ENCODE results near the gene KIF1B.
A peak's percentile ranks its signal among the peaks of the same experiment; 100 is the strongest.
"Not testable (repeated sequence)": the region's sequence is repeated elsewhere in the genome, so short reads cannot be mapped to it uniquely, and the experiment has no call there.

Gene KIF1B

GRCh38 chr1:10210841-10211804 lies 753 bp downstream of the KIF1B start:
- H3K4me3 ChIP-seq (ENCODE audit: low read length) = peak overlapping the region; percentile 95
- TF ChIP-seq ZNF274 (IDR thresholded peaks at IDR 0.05; ENCODE audit: low read depth, low read length) = no peak

GRCh38 chr1:10211805-10212410 lies 1.5 kb downstream of the KIF1B start:
- TF ChIP-seq ZNF274 (IDR thresholded peaks at IDR 0.05; ENCODE audit: low read depth, low read length) = no peak
- peak overlapping the region; percentile 95 for H3K4me3 ChIP-seq (ENCODE audit: low read length)

- no peak for TF ChIP-seq ZNF274 (IDR thresholded peaks at IDR 0.05; ENCODE audit: low read depth, low read length)
- H3K4me3 ChIP-seq (ENCODE audit: low read length) = no peak overlapping the region; the same call in 1 of the 2 replicates
Observed at GRCh38 chr1:10212476-10212875, 2.1 kb downstream of the KIF1B start.

- TF ChIP-seq ZNF274 (IDR thresholded peaks at IDR 0.05; ENCODE audit: low read depth, low read length) = no peak
- no peak overlapping the region for H3K4me3 ChIP-seq (ENCODE audit: low read length)
Observed at GRCh38 chr1:10213186-10213705, 2.9 kb downstream of the KIF1B start.

GRCh38 chr1:10216090-10216749 lies 5.8 kb downstream of the KIF1B start:
- 0 out of 2 replicates have a peak overlapping the region, but pooled peaks have one; percentile 2 for H3K4me3 ChIP-seq (ENCODE audit: low read length)
- no peak for TF ChIP-seq ZNF274 (IDR thresholded peaks at IDR 0.05; ENCODE audit: low read depth, low read length)

GRCh38 chr1:10217748-10218441 lies 7.5 kb downstream of the KIF1B start:
- no peak overlapping the region for H3K4me3 ChIP-seq (ENCODE audit: low read length)
- TF ChIP-seq ZNF274 (IDR thresholded peaks at IDR 0.05; ENCODE audit: low read depth, low read length) = no peak

GRCh38 chr1:10220200-10220599 lies 9.8 kb downstream of the KIF1B start:
- TF ChIP-seq ZNF274 (IDR thresholded peaks at IDR 0.05; ENCODE audit: low read depth, low read length) = no peak
- H3K4me3 ChIP-seq (ENCODE audit: low read length) = no peak overlapping the region

GRCh38 chr1:10220657-10221056 lies 10.3 kb downstream of the KIF1B start:
- H3K4me3 ChIP-seq (ENCODE audit: low read length) = not testable (repeated sequence)

- no peak overlapping the region for H3K4me3 ChIP-seq (ENCODE audit: low read length)
- TF ChIP-seq ZNF274 (IDR thresholded peaks at IDR 0.05; ENCODE audit: low read depth, low read length) = no peak
Observed at GRCh38 chr1:10225573-10225972, 15.2 kb downstream of the KIF1B start.

- no peak overlapping the region for H3K4me3 ChIP-seq (ENCODE audit: low read length)
Observed at GRCh38 chr1:10228528-10228927, 18.2 kb downstream of the KIF1B start.

GRCh38 chr1:10229903-10230302 lies 19.5 kb downstream of the KIF1B start:
- TF ChIP-seq ZNF274 (IDR thresholded peaks at IDR 0.05; ENCODE audit: low read depth, low read length) = no peak
- no peak overlapping the region for H3K4me3 ChIP-seq (ENCODE audit: low read length)

More at GRCh38 chr1:10228528-10228927, 18.2 kb downstream of the KIF1B start:
- no peak for TF ChIP-seq ZNF274 (IDR thresholded peaks at IDR 0.05; ENCODE audit: low read depth, low read length)

- H3K4me3 ChIP-seq (ENCODE audit: low read length) = no peak overlapping the region
- no peak for TF ChIP-seq ZNF274 (IDR thresholded peaks at IDR 0.05; ENCODE audit: low read depth, low read length)
Observed at GRCh38 chr1:10232163-10232562, 21.8 kb downstream of the KIF1B start.

- TF ChIP-seq ZNF274 (IDR thresholded peaks at IDR 0.05; ENCODE audit: low read depth, low read length) = no peak
- H3K4me3 ChIP-seq (ENCODE audit: low read length) = no peak overlapping the region
Observed at GRCh38 chr1:10236405-10237156, 26.2 kb downstream of the KIF1B start.
